ENCODE data around the gene SPAG16. TPM values are rescaled to one million over a fixed set of nuclear protein-coding genes. Genes with fewer than 3 reads are reported as not detected.

SPAG16 gene
- polyA plus RNA-seq, 1 of the 3 experiments (the other 2 are of a cell fraction) = 29.5 TPM

DNA sequence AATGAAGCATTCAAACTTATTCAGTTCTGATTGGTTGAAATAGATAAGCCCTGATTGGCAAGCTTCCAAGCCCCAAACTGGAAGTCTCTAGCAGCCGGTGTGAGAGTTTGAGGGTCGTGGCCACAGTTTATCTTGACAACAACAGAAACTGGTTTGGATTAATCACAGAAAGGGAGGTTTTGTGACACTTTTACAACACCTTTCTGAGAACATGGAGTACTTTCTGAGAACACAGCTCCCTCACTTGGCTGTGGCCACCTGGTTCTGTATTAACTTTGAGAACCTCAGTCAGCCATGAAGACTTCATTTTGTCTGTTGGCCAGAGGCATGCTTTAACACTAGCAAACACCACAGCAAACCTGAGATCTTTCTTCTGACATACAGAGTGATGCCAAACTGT lies 845.9 kb downstream of the SPAG16 start:
- no peaks in the 10 kb centered on the region for H3K79me2 ChIP-seq (ENCODE audit: insufficient read depth)
- 80% methylated on average over 2 of the region's 2 CpGs for WGBS (ENCODE audit: low lambda C conversion rate)
- no peaks in the 10 kb centered on the region; a peak in 1 of 4 replicates for H3K4me1 ChIP-seq (ENCODE audit: control insufficient read depth in 1 of 2, insufficient read depth in 2 of 2, low read depth in 1 of 2, low read length in 1 of 2)
- H3K9me3 ChIP-seq = no peaks in the 10 kb centered on the region
- no peaks in the 10 kb centered on the region for H4K20me1 ChIP-seq (ENCODE audit: insufficient read depth)
- H3K9me2 ChIP-seq = no peaks in the 10 kb centered on the region
- no peaks in the 10 kb centered on the region for H3K36me3 ChIP-seq (replicated peaks in 1 of 2; ENCODE audit: control insufficient read depth in 1 of 2, insufficient read depth in 2 of 2, low read length in 1 of 2)
- ChIA-PET CTCF (no interaction called here), POLR2A (no interaction called here)
- no peak for TF ChIP-seq MEF2A (IDR thresholded peaks at IDR 0.05; ENCODE audit: borderline replicate concordance, low read depth)
- TF ChIP-seq TAF1 (IDR thresholded peaks at IDR 0.05; ENCODE audit: borderline replicate concordance, low read depth, low read length) = no peak
- no peak for TF ChIP-seq RXRA (IDR thresholded peaks at IDR 0.05; ENCODE audit: borderline replicate concordance, low read depth)
- no peak for TF ChIP-seq FOXM1 (IDR thresholded peaks at IDR 0.05; ENCODE audit: low read depth)
- no peak for TF ChIP-seq TCF12 (IDR thresholded peaks at IDR 0.05)
- no peak for TF ChIP-seq JUND (IDR thresholded peaks at IDR 0.05)
- TF ChIP-seq RCOR1 (IDR thresholded peaks at IDR 0.05; ENCODE audit: low read length) = no peak
- no peak for TF ChIP-seq GATA2 (CRISPR knock-in tag; IDR thresholded peaks at IDR 0.05)
- H3K4me2 ChIP-seq = no peak overlapping the region
- H3K9ac ChIP-seq = no peak overlapping the region
- no peak for DNase-seq
- H3K4me3 ChIP-seq (ENCODE audit: low read depth in 2 of 2, low read length in 1 of 2) = no peak overlapping the region
- no peak overlapping the region for H3K27ac ChIP-seq (ENCODE audit: low read depth in 2 of 2, low read length in 1 of 2)
- no peak overlapping the region for H2AFZ ChIP-seq (ENCODE audit: low read depth)
- no peaks in the 10 kb centered on the region for H3F3A ChIP-seq (replicated peaks; ENCODE audit: insufficient read depth)
- no peaks in the 10 kb centered on the region for H3K27me3 ChIP-seq (ENCODE audit: insufficient read depth)

DNA sequence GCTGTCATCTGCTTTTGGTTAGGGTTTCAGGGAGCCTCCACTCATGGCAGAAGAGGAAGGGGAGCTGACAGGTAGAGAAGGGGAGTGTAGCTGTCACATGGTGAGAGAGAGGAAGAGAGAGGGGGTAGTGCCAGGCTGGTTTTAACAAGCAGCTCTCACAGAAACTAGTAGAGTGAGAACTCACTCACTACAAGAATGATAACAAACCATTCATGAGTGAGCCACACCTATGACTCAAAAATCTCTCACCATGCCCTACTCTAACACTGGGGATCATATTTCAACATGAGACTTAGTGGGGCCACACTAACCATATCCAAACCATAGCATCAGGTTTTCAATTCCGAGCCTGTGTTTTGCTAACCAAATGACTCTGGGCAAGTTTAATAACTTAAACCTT lies 851.7 kb downstream of the SPAG16 start:
- Histone ChIP-seq H3K4me3 (ENCODE audit: low read depth in 2 of 2, low read length in 1 of 2) (no peak overlapping the region), H3K27me3 (ENCODE audit: insufficient read depth) (no peaks in the 10 kb centered on the region), H2AFZ (ENCODE audit: low read depth) (no peak overlapping the region), H3K79me2 (ENCODE audit: insufficient read depth) (no peaks in the 10 kb centered on the region), H3K27ac (ENCODE audit: low read depth in 2 of 2, low read length in 1 of 2) (no peak overlapping the region), H3F3A (replicated peaks; ENCODE audit: insufficient read depth) (no peaks in the 10 kb centered on the region), H4K20me1 (ENCODE audit: insufficient read depth) (no peaks in the 10 kb centered on the region), H3K4me2 (no peak overlapping the region), H3K9ac (no peak overlapping the region), H3K4me1 (ENCODE audit: control insufficient read depth in 1 of 2, insufficient read depth in 2 of 2, low read depth in 1 of 2, low read length in 1 of 2) (no peaks in the 10 kb centered on the region), H3K9me2 (no peaks in the 10 kb centered on the region), H3K9me3 (no peaks in the 10 kb centered on the region), H3K36me3 (replicated peaks in 1 of 2; ENCODE audit: control insufficient read depth in 1 of 2, insufficient read depth in 2 of 2, low read length in 1 of 2) (no peaks in the 10 kb centered on the region)
- DNase-seq = no peak
- ChIA-PET POLR2A (no interaction called here), CTCF (interaction anchor here (0.7 to 1.5 kb wide), 2 partner anchors 21 to 35 kb away, joined by 3 read pairs; no protein-coding TSS in a partner anchor)
- WGBS (ENCODE audit: low lambda C conversion rate) = 64% methylated on average over 1 of the region's 1 CpG
- no peak for TF ChIP-seq GATA2 (CRISPR knock-in tag; IDR thresholded peaks at IDR 0.05)
- TF ChIP-seq, protein P1, sequence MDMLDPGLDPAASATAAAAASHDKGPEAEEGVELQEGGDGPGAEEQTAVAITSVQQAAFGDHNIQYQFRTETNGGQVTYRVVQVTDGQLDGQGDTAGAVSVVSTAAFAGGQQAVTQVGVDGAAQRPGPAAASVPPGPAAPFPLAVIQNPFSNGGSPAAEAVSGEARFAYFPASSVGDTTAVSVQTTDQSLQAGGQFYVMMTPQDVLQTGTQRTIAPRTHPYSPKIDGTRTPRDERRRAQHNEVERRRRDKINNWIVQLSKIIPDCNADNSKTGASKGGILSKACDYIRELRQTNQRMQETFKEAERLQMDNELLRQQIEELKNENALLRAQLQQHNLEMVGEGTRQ (IDR thresholded peaks at IDR 0.05; ENCODE audit: borderline replicate concordance, low read depth, low read length) = no peak
- no peak for TF ChIP-seq FOXJ3 (CRISPR knock-in tag; IDR thresholded peaks at IDR 0.05)
- no peak for TF ChIP-seq JUND (IDR thresholded peaks at IDR 0.05)
- TF ChIP-seq YY1 (IDR thresholded peaks at IDR 0.05; ENCODE audit: low read depth) = no peak
- TF ChIP-seq RCOR1 (IDR thresholded peaks at IDR 0.05; ENCODE audit: low read length) = no peak
- TF ChIP-seq ELF1 (IDR thresholded peaks at IDR 0.05) = no peak
- TF ChIP-seq, protein P2, sequence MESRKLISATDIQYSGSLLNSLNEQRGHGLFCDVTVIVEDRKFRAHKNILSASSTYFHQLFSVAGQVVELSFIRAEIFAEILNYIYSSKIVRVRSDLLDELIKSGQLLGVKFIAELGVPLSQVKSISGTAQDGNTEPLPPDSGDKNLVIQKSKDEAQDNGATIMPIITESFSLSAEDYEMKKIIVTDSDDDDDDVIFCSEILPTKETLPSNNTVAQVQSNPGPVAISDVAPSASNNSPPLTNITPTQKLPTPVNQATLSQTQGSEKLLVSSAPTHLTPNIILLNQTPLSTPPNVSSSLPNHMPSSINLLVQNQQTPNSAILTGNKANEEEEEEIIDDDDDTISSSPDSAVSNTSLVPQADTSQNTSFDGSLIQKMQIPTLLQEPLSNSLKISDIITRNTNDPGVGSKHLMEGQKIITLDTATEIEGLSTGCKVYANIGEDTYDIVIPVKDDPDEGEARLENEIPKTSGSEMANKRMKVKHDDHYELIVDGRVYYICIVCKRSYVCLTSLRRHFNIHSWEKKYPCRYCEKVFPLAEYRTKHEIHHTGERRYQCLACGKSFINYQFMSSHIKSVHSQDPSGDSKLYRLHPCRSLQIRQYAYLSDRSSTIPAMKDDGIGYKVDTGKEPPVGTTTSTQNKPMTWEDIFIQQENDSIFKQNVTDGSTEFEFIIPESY (IDR thresholded peaks at IDR 0.05; ENCODE audit: borderline replicate concordance, low read depth) = no peak
- no peak for TF ChIP-seq RFX5 (IDR thresholded peaks at IDR 0.05; ENCODE audit: low read length)
- TF ChIP-seq, protein P3, sequence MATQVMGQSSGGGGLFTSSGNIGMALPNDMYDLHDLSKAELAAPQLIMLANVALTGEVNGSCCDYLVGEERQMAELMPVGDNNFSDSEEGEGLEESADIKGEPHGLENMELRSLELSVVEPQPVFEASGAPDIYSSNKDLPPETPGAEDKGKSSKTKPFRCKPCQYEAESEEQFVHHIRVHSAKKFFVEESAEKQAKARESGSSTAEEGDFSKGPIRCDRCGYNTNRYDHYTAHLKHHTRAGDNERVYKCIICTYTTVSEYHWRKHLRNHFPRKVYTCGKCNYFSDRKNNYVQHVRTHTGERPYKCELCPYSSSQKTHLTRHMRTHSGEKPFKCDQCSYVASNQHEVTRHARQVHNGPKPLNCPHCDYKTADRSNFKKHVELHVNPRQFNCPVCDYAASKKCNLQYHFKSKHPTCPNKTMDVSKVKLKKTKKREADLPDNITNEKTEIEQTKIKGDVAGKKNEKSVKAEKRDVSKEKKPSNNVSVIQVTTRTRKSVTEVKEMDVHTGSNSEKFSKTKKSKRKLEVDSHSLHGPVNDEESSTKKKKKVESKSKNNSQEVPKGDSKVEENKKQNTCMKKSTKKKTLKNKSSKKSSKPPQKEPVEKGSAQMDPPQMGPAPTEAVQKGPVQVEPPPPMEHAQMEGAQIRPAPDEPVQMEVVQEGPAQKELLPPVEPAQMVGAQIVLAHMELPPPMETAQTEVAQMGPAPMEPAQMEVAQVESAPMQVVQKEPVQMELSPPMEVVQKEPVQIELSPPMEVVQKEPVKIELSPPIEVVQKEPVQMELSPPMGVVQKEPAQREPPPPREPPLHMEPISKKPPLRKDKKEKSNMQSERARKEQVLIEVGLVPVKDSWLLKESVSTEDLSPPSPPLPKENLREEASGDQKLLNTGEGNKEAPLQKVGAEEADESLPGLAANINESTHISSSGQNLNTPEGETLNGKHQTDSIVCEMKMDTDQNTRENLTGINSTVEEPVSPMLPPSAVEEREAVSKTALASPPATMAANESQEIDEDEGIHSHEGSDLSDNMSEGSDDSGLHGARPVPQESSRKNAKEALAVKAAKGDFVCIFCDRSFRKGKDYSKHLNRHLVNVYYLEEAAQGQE (IDR thresholded peaks at IDR 0.05; ENCODE audit: low read depth, low read length) = no peak
- TF ChIP-seq, protein P4, sequence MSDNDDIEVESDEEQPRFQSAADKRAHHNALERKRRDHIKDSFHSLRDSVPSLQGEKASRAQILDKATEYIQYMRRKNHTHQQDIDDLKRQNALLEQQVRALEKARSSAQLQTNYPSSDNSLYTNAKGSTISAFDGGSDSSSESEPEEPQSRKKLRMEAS (IDR thresholded peaks at IDR 0.05; ENCODE audit: low read depth) = no peak
- TF ChIP-seq, protein P5, sequence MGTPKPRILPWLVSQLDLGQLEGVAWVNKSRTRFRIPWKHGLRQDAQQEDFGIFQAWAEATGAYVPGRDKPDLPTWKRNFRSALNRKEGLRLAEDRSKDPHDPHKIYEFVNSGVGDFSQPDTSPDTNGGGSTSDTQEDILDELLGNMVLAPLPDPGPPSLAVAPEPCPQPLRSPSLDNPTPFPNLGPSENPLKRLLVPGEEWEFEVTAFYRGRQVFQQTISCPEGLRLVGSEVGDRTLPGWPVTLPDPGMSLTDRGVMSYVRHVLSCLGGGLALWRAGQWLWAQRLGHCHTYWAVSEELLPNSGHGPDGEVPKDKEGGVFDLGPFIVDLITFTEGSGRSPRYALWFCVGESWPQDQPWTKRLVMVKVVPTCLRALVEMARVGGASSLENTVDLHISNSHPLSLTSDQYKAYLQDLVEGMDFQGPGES (IDR thresholded peaks at IDR 0.05; ENCODE audit: low read depth, low read length) = no peak
- TF ChIP-seq EZH2phosphoT487 (IDR thresholded peaks at IDR 0.05; ENCODE audit: borderline replicate concordance, low read depth) = no peak
- TF ChIP-seq NFIC (IDR thresholded peaks at IDR 0.05; ENCODE audit: borderline replicate concordance) = no peak
- no peak for TF ChIP-seq RAD21 (IDR thresholded peaks at IDR 0.05; ENCODE audit: low read length)
- TF ChIP-seq POLR2AphosphoS5 (IDR thresholded peaks at IDR 0.05; ENCODE audit: low read depth, low read length) = no peak
- TF ChIP-seq FOXM1 (IDR thresholded peaks at IDR 0.05; ENCODE audit: low read depth) = no peak
- TF ChIP-seq SIN3A (IDR thresholded peaks at IDR 0.05; ENCODE audit: borderline replicate concordance, low read depth, low read length) = no peak
